ENCODE results near the gene EIF2AK2.

EIF2AK2 gene

GRCh38 chr2:37171624-37171950 is 14.8 kb upstream of the EIF2AK2 start:
- no peak for DNase-seq (ENCODE audit: low read depth in 2 of 2)

DNA sequence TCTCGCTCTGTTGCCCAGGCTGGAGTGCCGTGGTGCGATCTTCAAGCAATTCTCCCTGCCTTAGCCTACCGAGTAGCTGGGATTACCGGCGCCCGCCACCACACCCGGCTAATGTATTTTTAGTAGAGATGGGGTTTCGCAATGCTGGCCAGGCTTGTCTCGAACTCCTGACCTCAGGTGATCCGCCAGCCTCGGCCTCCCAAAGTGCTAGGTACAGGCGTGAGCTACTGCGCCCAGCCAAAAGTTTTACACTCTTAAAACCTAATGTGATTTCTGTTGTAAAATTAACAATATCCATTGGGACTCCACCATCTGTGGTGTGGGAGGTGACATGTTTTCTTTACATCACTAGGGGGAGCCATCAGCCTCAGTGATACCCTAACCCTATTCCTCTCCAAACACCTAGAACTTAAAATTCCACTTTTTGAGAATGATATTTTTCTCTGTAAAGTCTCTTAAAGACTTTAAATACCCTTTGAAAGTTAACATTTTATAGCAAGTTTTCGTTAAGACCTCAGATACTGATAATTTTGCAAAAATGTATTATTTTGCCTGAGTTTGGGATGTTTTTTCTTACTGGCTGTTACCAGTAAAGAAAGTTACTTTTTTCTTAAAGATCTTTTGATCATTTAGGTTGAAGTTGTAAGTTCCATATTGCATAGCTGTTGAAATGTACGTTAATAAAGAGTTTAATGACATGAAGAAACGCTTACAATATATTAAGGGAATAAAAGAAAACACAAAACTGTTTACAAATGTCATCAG is 11.6 kb upstream of the EIF2AK2 start:
- DNase-seq (ENCODE audit: low read depth in 2 of 2) = no peak

DNA sequence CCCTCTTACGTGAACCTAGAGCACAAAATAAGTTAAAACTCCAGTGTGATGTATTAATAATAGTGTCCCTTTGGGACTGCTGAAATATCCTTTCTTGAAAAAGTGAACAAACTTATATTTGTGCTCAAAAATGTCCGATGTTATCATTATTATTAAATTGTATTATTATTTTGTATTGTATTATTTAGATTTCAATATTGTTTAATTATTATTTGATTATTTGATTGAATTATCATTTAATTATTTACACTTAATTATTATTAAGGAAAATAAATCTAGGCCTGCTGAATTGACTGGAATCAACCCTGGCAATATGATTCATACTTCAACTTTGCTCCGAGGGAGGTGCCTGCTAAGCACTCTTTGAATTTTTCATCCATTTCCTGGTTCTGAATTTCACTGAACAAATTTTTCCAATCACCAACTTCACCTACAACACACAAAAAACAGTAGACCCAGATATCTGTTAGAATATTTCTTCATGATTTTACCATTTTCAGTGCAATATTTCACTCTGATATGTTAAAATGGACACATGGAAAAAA is 10.9 kb upstream of the EIF2AK2 start:
- DNase-seq (ENCODE audit: low read depth in 2 of 2) = no peak

GRCh38 chr2:37164757-37165156 is 8.0 kb upstream of the EIF2AK2 start:
- DNase-seq (ENCODE audit: low read depth in 2 of 2) = no peak

- no peak for DNase-seq (ENCODE audit: low read depth in 2 of 2)
Measured at GRCh38 chr2:37156071-37156856, 516 bp downstream of the EIF2AK2 start.

DNA sequence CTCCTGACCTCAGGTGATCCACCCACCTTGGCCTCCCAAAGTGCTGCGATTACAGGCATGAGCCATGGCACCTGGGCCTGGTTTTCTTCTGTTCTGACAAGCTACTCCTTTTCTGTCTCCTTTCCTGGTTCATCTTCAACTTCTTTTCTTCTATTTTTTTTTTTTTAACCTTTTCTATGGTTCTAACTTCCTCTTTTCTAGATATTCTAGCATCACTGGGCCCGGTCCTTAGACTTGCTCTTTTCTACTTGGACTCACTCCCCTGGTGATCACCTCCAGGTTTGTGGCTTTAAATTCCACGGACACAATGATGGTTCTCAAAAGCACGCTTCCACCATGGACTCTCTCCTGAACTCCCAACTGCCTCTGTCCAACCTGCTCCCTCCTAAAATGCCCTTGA is 2.0 kb downstream of the EIF2AK2 start:
- DNase-seq (ENCODE audit: low read depth in 2 of 2) = no peak

GRCh38 chr2:37153224-37153623 is 3.6 kb downstream of the EIF2AK2 start:
- no peak for DNase-seq (ENCODE audit: low read depth in 2 of 2)

DNA sequence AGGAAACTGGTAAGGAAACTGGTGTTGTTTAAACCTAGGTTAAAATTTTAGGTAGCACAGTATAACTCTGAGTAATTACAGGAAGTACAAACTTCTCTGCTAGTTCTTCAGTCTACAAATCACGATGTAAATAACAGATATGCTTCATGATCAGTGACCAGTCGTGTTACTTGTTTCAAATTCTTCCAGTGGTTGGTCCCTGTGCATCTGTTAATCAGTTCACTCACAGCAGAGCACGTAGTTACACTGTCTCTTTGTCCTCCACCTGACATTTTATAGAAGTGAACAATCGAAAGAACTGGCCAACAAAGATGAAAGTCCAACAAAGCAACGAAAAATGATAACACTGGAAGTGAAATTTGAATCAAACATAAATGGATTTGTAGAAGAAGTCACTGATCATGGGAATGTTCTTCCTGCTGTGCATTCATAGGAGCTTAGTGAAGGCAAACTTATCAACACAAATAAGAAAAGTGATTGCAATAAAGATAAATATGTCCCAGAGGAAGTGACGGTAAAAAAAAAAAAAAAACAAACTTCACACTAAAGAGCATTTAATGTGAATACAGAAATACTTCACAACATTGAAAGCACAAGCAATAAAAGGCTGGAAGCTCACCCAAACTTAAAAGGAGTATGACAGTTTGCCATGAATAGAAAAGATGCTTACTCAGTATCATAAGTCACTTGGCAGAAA is 7.0 kb downstream of the EIF2AK2 start:
- no peak for DNase-seq (ENCODE audit: low read depth in 2 of 2)

DNA sequence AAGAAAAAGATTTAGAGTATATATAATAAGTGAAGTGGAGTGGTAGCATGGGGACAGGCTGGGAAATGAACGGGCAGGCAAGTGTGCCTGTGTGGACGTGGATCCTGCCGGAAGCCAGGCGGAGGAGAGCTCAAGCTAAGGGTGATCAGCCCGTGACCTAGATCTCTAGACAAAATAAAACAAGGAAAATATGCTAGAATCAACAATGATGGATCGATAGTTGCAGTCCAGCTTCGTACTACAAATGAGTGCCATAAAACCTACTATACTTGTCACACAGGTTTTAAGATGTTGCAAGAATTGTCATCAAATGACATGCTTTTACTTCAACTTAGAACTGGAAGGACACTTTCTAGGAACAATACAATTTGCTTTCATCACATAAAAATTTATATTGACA is 8.5 kb downstream of the EIF2AK2 start:
- no peak for DNase-seq (ENCODE audit: low read depth in 2 of 2)

DNA sequence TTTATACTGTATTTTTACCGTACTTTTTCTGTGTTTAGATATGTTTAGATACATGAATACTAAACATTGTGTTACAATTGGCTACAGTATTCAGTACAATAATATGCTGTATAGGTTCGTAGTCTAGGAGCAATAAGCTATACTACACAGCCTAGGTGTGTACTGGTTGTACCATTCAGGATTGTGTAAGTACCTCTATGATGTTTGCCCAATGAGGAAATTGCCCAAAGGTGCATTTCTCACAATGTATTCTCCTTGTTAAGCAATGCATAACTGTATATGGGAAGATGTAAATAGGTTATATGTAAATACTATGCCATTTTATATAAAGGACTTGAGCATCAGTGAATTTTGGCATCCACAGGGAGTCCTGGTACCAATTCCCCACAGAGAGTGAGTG is 10.7 kb downstream of the EIF2AK2 start:
- no peak for DNase-seq (ENCODE audit: low read depth in 2 of 2)

- no peak for DNase-seq (ENCODE audit: low read depth in 2 of 2)
Measured at GRCh38 chr2:37143974-37144373, 12.8 kb downstream of the EIF2AK2 start.

- DNase-seq (ENCODE audit: low read depth in 2 of 2) = no peak
Measured at GRCh38 chr2:37142546-37142945, 14.2 kb downstream of the EIF2AK2 start.

GRCh38 chr2:37132914-37133313 is 23.9 kb downstream of the EIF2AK2 start:
- DNase-seq (ENCODE audit: low read depth in 2 of 2) = no peak

DNA sequence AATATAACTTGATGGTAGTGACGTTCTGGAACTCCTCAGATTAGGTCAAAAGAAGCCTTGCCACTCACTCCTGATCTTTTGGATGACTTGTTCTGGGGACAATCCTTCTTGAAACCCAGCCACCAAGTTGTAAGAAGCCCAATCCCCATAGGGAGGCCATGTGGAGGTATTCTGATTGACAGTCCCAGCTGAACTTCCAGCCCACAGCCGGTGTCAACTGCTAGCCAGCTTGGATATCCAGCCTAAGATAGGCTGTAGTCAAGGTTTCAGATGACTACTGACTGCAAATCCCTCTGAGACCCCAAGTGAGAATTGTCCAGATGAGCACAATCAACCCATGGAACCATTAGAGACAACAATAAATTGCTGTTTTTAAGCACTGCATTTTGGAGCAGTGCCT is 31.4 kb downstream of the EIF2AK2 start:
- no peak for DNase-seq (ENCODE audit: low read depth in 2 of 2)

- no peak for DNase-seq (ENCODE audit: low read depth in 2 of 2)
Measured at GRCh38 chr2:37119157-37119556, 37.6 kb downstream of the EIF2AK2 start.

- DNase-seq (ENCODE audit: low read depth in 2 of 2) = no peak
Measured at GRCh38 chr2:37117566-37117965, 39.2 kb downstream of the EIF2AK2 start.

DNA sequence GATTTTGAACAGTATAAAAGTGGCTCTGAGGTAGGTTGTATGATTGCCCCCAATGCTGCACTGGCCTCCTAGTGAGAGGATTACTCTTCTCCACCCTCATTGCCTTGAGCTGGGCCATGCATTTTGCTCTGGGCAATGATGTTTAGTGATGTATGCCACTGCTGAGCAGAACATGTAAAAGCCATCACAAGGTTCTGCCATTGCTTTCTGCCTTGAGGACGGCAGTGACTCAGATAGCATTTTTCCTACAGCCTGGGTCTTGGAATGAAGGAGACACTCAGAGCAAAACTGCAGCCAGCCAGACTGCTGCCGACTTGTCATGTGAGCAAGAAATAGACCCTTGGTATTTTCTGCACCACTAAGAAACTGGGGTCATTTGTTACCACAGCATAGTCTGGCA is 44.8 kb downstream of the EIF2AK2 start:
- DNase-seq (ENCODE audit: low read depth in 2 of 2) = no peak

- DNase-seq (ENCODE audit: low read depth in 2 of 2) = no peak
Measured at GRCh38 chr2:37110306-37111212, 46.2 kb downstream of the EIF2AK2 start.

- no peak for DNase-seq (ENCODE audit: low read depth in 2 of 2)
Measured at GRCh38 chr2:37109523-37109922, 47.3 kb downstream of the EIF2AK2 start.

DNA sequence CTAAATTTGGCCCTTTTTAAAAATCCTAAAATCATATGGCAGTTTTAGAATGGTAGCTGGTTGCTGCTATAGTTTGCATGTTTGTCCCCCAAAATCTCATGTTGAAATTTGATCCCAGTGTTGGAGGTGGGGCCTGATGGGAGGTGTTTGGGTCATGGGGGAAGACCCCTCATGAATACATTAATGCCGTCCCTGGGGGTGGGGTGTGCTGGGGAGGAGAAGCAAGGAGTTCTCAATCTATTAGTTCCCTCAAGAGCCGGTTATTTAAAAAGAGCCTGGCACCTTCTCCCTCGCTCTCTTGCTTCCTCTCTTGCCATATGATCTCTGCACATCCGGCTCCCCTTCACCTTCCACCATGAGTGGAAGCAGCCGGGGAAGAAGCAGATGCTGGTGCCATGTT is 51.6 kb downstream of the EIF2AK2 start:
- no peak for DNase-seq (ENCODE audit: low read depth in 2 of 2)

GRCh38 chr2:37104178-37104577 is 52.6 kb downstream of the EIF2AK2 start:
- DNase-seq (ENCODE audit: low read depth in 2 of 2) = no peak

DNA sequence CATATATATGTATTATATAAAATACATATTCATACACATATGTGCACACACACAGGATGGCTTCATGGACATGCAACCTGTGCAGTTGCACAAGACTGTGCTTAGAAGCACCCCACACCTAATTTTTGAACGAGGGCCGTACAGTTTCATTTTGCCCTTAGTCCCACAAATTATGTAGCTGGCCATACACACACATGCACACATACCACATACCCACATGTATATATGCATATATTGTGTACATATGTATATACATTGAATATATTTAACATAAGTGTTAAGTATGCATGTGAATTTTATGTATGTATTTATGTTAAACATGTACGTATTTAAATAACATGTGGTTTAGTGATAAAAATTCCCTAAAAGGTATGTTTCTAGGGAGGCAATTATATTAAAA is 54.2 kb downstream of the EIF2AK2 start:
- no peak for DNase-seq (ENCODE audit: low read depth in 2 of 2)
